Measurements from ENCODE around the gene EFS.

The EFS gene

DNA sequence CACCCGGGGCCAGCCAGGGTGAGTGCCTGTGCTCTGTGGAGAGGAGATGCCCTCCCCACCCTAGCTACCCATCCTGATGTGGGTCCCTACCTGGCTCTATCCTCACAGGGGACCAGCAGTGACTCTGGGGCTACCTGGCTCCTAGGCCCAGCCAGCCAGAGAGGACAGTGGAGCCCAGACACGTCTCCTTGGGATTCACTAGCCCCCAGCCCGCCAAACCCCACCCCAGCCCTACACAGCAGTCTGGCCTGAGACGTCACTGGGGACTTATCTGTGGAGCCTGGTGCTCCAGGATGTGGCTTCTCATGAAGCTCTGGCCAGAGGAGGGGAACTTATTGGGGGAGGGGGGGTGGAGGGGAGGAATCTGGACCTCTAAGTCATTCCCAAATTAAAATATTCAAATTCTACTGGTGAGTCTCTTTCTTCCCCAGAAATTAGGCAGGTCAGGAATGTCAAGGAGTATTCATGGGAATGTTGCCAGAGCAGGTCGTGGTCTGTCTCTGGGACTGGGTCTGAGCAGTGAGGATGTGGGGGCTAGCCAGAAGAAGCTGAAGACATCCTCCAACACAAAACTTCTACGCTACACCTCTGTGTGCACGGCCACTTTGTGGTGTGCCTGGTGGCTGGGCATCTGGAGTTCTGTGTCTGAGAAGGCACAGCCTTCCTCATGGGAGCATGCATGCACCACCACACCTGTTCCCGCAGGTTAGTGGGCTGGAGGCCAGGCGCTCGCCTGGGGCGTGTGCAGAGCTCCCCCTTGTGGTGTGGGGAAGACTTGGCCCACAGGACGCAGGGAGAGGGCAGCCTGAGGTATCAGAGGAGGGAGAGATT lies 14.6 kb upstream of the EFS start:
- DNase-seq (ENCODE audit: low read depth) = peak; percentile 47

DNA sequence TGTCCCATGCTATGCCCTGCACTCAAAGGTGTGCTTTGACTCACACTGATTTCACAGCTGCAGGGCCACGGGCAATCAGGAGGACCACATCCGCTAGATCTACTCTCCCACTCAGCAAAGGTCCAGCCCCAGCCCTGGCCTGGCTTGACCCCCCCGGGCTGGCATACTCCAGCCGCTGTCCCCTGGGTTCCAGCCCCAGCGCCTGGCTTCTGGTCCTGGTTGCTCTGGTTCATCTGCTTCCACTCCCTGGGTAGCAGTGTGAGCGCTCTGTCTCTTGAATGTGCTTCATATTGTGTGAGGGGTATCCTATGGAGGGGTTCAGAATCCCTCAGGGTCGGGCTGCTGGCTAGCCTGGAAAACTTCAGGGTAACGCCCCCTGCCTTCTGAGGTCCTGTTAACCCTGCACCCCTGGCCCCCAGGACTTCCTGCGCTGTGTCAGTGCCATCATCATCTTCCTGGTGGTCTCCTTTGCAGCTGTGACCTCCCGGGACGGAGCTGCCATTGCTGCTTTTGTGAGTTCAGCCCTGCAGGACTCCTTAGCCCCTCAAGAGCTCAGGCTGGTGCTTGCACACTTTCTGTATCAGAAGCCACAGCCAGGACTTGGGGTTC lies 13.7 kb upstream of the EFS start:
- no peak for DNase-seq (ENCODE audit: low read depth)

DNA sequence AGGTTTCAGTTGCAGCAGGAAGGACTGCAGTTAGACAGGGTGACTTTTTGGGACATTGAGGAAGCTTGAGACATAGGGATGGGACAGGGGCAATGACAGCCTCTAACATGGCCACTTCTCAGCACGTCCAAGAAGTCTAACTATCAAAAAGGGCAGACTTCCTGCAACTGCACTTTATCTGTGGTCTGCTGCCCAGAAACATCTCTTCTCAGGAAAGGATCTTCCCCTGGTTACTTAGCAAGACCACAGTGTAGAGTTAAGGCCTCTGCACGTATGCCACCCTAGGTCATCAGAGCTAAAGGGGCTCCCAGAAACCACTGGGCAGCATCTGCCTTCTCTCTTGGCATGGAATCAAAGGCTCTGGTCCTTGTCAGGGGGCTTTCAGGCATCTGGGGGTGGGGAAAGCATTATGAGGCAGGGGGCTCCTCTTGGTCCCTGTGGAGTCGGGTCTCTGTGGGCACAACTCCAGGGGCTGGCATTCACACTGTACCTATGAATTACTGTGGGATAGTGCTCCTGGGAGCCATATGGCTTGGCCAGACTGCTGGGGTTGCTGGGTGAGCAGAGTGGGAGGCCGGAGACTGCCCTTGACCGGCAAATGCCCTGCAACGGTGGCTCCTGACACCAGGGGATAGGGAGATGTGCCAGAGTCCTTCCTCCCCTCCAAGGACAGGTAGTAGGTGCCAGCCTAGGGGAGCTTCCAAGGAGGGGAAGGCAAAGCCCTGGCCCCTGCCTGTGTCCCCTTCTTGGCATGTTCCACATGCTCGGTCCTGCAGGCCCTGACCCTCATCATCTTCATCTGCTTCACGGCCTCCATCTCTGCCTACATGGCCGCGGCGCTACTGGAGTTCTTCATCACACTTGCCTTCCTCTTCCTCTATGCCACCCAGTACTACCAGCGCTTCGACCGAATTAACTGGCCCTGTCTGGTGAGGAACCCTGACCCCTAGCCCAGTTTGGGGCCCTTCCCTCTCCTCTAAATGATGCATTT lies 12.9 kb upstream of the EFS start:
- no peak for DNase-seq (ENCODE audit: low read depth)

DNA sequence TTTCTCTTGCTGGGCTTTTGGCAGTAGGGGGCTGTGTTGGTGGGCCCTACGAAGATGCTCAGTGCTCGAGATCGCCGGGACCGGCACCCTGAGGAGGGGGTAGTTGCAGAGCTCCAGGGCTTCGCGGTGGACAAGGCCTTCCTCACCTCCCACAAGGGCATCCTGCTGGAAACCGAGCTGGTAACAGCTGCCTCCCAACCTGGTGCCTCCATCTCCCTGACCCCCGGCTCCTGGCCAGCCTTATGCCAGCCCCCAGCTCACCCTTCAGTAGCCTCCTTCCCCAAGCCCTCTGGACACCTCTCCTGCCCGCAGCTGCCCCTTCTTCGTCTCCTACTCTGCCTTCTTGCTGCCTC lies 12.2 kb upstream of the EFS start:
- DNase-seq (ENCODE audit: low read depth) = no peak

DNA sequence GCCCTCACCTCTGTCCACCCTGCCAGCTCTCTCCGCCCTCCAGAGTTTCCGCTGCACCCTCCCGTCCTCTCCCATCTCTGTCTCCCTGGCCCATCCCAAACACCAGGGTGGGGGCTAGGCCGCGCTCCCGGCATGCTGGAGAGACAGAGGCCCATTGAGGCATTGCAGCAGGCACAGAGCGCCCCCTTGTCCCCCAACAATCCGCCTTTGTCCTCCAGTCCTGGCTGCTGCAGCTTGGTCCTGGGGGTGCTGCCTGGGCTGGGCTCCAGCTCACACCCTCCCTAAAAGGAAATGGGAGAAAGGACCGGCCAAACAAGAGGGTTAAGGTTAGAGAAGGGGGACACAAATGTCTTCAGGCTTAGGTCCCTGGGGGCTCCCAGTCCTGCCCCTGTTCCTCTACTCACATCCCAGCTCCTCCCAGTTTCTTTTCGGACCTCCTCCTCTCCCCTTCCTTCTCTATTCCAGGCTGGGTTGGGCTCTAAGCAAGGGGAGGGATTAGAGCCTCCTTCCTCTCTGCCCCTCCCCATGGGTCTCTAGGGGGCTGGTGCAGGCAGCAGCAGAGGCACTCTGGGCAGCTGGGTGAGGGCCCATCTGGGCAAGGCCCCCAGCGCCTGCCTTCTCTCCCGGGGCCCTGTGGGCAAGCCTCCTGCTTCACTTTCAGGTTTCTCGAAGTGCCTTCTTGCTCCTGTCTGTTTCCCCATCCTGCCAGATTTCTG lies 11.7 kb upstream of the EFS start, which contains the start of gene CMTM5:
CMTM5 (plus strand) TSS at position 565 of the 716 bp plus-strand sequence. CDS start 206 bp downstream, outside the sequence.
- DNase-seq (ENCODE audit: low read depth) = no peak

DNA sequence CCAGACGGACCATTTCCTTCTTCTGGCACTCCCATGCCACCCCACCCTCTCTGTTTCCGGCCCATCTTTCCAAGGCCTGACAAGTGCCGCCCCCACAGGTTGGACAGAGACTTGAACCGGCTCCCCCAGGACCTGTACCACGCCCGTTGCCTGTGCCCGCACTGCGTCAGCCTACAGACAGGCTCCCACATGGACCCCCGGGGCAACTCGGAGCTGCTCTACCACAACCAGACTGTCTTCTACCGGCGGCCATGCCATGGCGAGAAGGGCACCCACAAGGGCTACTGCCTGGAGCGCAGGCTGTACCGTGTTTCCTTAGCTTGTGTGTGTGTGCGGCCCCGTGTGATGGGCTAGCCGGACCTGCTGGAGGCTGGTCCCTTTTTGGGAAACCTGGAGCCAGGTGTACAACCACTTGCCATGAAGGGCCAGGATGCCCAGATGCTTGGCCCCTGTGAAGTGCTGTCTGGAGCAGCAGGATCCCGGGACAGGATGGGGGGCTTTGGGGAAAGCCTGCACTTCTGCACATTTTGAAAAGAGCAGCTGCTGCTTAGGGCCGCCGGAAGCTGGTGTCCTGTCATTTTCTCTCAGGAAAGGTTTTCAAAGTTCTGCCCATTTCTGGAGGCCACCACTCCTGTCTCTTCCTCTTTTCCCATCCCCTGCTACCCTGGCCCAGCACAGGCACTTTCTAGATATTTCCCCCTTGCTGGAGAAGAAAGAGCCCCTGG lies 10.7 kb upstream of the EFS start:
- no peak for DNase-seq (ENCODE audit: low read depth)

DNA sequence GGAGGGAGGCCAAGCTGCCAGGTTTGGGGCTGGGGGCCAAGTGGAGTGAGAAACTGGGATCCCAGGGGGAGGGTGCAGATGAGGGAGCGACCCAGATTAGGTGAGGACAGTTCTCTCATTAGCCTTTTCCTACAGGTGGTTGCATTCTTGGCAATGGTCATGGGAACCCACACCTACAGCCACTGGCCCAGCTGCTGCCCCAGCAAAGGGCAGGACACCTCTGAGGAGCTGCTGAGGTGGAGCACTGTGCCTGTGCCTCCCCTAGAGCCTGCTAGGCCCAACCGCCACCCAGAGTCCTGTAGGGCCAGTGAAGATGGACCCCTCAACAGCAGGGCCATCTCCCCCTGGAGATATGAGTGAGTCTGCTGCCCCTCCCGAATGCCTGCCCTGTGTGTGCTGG lies 8.1 kb upstream of the EFS start:
- no peak for DNase-seq (ENCODE audit: low read depth)

DNA sequence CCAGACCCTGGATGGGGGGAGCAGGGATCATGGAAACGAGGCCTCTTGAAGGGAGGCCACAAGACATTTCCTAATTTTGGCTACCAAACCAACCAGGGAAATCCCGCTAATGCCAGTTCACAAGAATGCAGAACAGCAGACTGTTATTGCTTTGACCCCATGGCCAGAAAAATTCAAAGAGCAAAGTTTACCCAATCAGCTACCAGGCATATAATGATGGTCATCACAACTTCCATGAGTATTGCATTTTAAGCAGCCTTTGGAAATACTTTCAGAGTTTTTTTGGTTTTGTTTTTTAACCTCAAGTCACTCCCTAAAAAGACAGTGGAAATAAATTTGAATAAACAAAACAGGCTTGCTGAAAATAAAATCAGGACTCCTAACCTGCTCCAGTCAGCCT lies 7.5 kb upstream of the EFS start, which contains the start of gene IL25:
IL25 (plus strand) TSS at position 301 of the 400 bp plus-strand sequence.
- DNase-seq (ENCODE audit: low read depth) = no peak

DNA sequence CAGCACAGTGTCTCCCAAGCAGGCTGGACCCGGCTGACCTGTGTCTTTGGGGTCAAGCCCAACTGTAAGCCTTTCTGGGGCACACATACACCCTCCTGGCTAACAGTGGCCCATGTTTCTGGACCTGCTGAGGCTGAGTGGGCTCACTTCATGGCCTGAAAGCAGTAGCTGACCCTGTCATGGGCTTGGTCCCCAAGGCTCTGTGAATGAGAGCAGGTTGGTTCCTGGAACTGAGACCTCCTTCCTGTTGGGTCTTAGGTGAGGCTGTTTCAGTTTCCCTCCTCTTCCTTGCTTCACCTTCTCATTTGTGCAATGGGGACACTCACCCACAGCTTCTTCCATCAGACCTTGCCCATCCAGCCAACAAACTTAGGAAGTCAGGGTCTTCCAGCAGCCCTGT lies 6.9 kb upstream of the EFS start:
- DNase-seq (ENCODE audit: low read depth) = no peak

DNA sequence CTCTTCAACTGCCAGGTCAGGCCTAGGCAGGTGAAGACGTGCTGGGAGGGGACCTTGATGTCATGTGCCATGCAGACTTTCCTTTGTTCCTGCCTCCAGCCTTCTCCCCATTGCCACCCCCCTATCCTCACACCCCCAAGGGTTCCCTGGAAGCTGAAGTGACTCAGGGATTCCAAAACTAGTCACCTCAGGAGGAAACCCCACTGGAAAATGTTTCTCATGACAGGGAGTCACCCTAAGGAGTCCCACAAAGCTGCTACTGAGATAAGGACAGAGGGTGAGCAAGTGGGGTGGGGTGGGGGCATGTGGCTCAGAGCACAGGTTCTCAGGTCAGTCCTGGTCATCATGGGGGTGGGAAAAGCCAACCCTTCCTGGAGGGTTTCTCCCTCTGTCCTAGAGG lies 5.2 kb upstream of the EFS start:
- DNase-seq (ENCODE audit: low read depth) = no peak

DNA sequence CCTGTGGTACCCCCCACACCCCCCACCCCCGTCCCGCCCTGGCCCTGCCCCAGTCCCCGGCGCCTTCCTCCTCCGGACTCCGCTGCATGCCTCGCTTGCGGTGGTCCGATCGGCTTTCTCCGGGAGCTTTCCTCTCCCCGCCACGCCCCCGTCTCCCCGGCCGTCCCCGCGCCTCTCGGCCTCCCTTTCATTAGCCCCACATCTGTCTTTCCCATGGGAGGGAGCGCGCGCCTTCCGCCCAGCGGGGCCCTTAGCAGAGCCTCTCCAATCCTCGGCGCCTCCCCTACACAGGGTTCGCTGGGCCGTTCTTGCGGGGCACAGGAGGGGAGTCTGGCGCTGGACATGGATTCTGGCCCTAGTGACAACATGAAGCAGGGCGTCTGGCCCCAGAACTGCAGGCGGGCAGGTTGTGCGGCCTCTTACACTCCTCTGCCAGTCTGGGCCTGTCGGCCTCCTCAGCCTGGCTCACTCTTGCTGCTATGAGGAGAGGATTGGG lies 1.5 kb upstream of the EFS start:
- no peak for DNase-seq (ENCODE audit: low read depth)

DNA sequence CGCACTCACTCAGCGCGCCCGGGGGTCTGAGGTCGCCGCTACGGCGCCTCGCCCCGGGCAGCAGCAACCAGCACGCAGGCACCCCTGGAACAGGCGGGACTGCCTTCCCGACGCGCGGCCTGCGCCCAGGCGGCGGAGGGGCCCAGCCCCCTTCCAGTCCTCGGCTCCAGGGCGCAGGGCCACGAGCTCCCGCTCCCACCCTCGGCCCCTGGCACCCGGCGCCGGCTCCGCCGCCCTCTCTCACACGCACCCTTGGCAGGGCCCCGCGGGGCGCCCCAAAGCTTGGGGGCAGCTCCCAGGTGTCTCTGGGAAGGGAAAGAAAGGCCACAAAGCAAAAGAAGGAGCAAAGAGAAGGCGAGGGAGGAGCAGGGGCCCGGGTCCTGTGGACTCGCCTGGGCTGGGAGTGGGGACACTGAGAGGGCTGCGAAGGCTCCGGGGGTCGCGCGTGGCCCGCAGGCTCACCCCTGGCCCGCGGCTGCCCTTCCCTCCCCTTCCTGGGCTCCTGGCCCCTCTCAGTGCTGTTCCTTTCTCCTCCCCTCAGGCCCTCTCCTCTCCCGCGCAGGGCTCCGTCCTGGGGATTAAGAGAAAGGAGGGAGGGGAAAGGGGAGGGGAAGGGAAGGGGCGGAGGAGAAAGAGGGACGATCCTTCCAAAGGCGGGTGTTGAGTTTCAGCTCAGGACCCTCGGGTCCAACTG lies 907 bp upstream of the EFS start:
- no peak for DNase-seq (ENCODE audit: low read depth)

DNA sequence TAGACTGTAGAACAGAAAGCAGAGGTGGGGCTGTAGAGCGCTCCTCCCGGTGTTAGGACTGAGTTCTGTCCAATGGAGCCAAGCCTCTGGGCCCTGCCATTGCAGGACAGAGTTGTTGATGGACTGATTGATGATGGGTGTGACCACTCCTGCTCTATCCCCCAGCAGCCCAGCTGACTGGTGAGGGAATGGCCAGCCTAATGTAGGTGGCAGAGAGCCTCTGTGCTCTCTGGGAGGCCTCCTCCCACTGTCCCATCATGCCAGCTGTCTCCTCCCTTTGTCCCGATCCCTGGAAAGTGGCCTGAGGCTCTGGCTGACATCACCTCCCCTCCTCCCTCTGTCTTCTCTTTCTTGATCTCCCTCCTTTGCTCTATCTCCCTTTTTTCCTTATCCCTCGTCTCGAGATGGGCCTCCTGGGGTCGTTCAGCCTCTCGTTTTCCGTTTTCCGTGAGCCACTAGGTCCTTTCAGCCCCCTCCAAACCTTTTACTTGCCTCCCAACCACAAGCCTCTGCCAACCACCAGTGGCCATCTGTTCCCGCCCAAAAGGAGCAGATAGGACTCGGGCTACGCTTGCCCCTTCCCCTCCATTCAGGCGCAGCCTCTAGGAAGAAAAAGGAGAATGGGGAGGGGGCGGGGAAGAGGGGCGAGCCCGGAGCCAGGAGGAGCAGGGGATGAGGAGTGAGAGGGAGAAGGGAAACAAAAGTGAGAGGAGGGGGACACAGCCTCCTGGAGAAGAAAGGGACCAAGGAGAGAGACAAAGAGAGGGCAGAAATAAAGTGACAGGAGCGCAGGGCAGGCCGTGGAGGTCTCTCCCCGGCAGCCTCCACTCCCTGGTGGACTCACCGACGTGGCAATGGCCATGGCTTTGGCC lies 572 bp downstream of the EFS start:
- no peak for DNase-seq (ENCODE audit: low read depth)

DNA sequence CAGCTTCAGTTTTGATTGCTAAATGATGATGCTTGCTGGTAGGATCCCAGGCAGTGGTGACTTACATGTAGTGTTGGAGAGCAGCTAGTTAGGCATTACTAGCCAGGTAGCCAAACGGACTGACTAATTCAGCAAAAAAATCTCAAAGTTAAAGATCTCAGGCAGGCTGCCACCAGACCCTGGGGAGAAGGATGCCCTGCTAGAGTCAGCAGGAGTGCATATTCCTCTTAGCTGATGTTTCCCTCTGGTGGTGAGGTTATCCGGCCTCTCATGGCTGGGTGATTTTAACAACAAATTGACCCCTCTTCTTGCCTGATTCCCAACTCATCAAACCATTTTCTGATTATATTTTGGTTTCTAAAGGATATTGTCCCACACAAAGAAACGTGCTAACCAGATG lies 2.8 kb downstream of the EFS start:
- no peak for DNase-seq (ENCODE audit: low read depth)

DNA sequence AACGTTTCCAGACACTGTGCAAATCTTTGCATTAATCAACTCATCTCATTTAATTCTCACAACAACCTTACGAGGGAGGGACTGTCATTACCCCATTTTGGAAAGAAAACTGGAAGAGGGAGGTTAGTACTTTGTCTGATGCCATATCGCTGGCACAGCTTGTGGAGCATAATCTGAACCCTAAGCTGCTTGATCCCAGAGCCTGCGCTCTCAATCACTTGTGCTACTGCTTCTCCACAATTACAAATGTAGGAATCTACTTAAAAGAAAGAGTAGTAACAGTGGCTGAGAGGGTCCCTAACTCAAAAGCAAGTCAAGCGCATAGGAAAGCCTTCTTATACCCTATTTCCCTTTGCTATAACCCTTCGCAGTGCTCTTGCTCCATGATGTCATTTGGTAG lies 3.2 kb downstream of the EFS start:
- no peak for DNase-seq (ENCODE audit: low read depth)

DNA sequence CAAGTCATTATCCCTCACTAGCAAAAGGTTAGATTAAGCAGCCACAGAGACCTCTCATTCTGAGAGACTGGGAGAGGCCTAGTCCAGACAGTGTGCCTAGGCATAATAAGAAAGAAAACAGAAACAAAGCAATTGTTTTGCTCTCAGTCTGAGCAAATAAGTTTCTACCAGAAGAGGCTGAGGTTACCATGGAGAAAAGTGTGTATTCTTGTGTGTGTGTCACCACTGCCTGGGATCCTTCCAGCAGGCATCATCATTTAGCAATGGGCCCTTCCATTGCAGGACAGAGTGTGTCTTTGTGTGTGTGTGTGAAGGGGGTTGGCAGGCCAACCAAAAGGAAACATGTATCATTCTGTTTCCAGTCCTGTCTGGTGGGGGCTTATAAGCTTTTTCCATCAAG lies 3.7 kb downstream of the EFS start:
- no peak for DNase-seq (ENCODE audit: low read depth)

DNA sequence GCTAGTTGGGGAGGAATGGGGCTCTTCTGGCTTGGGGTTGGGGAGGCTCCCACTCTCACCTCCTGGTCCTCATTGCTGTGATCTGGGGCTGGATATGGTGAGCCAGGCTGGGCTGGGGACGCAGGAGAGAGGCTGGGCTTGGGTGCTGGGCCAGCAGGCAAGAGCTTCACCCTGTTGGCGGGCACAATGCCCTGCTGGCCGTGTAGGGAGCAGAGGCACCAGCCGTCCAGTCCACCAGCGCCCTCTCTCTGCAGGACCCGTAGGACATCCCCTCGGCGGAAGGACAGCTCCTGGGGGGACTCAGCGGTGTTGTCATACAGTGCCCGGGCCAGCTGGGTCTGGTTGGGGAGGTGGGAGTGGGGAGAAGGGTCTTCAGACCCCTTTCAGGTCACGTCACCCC lies 4.5 kb downstream of the EFS start:
- no peak for DNase-seq (ENCODE audit: low read depth)

DNA sequence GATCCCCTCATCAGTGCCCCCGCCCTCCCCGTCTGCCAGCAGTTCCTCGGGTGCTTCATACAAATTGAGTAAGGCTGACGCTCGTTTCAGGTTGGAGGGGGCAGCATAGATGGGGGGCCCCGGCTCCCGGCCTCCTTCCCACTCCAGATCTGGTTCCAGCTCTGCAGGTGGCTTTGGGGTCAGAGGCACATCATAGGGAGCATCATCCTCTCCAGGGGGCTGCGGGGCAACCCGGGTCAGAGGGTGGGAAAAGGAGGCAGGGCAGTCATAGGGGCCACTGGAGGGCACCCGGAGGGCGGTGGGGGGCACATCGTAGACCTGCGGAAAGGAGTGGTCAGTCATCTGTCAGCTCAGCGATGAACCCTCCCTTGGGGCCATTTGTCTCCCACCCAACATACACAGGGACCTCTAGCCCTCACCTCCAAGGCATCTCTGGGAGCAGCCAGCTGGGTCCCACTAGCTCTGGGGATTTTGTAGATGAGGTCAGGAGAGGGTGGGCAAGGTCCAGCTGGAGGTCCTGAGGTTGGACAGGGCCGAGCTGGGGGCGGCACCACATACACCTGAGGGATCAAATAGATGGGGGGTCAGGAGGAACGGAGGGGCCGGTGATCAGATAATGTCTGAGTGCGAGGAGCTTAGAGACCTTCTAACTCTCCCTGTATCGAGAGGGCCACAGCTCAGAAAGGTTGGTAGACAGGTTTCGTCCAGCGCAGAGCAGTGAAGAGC lies 5.1 kb downstream of the EFS start:
- no peak for DNase-seq (ENCODE audit: low read depth)

DNA sequence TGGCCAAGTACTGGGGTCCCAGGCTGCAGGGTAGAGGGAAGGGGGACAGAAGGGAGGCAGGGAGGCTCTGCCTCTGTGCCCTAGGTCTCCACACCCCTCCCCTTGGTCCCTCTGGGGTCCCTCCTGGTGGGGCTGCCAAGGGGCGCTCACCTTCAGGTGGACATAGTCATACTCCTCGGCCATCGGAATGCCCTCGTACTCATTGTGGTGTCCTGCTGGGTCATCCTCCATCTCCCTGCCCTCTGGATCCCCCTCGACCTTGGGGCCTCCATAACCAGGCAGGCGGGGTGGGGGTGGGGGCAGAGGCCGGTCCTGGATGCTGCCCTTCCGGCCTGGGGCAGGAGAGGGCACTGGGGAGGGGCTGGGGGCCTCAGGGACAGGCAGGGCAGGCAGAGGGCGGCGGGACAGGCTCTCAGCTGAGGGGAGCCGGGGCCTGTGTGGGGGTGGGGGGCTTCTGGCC lies 5.8 kb downstream of the EFS start:
- DNase-seq (ENCODE audit: low read depth) = no peak

Measured in activated T-helper 1 cell treated with Interleukin-2 at 50 U/mL for 16 hours (primary cell).